Measurements from ENCODE around the gene POLR2A. TPM values are rescaled to one million over a fixed set of nuclear protein-coding genes. Genes with fewer than 3 reads are reported as not detected.

The POLR2A gene
- total and polyA plus RNA-seq, 8 donors, result 24.5 to 83.6 (median 53.8) TPM

- Histone ChIP-seq H3K4me3 (no peak overlapping the region), H3K4me1 (peaks cover 0 to 11% (median 4%) of the 10 kb centered on the region in 3 donors), H3K9me3 (no peaks in the 10 kb centered on the region), H3K36me3 (peaks cover 0 to 26% (median 25%) of the 10 kb centered on the region in 3 donors), H3K27ac (no peak overlapping the region), H3K27me3 (no peaks in the 10 kb centered on the region)
- no peak for TF ChIP-seq CTCF (IDR thresholded peaks at IDR 0.05)
- intact Hi-C loops (cut with DNase I), result no loop called here
- 88 to 90% methylated on average over 3 of the region's 3 CpGs for WGBS, 2 donors
- no peak for ATAC-seq
- no peak for FAIRE-seq
- DNase-seq, result no peak
These were observed 9.8 kb downstream of the POLR2A start for GRCh38 chr17:7493941-7494340.

GRCh38 chr17:7495906-7496434 is 11.8 kb downstream of the POLR2A start:
- ATAC-seq (no peak), DNase-seq (no peak), FAIRE-seq (no peak)
- no peaks in the 10 kb centered on the region for H3K27me3 ChIP-seq
- 89% methylated on average over 12 of the region's 12 CpGs for WGBS, 2 donors
- no peaks in the 10 kb centered on the region for H3K9me3 ChIP-seq
- no peaks in the 10 kb centered on the region for H3K4me1 ChIP-seq
- H3K36me3 ChIP-seq, result peaks cover 0 to 43% (median 42%) of the 10 kb centered on the region in 3 donors
- no peak overlapping the region for H3K4me3 ChIP-seq
- no peak overlapping the region for H3K27ac ChIP-seq
- TF ChIP-seq CTCF (IDR thresholded peaks at IDR 0.05), result no peak
- intact Hi-C loops (cut with DNase I), result no loop called here

GRCh38 chr17:7496470-7497183 is 12.5 kb downstream of the POLR2A start:
- Histone ChIP-seq H3K27ac (no peak overlapping the region), H3K4me1 (no peaks in the 10 kb centered on the region), H3K4me3 (no peak overlapping the region), H3K9me3 (no peaks in the 10 kb centered on the region), H3K36me3 (peaks cover 2 to 50% (median 49%) of the 10 kb centered on the region in 3 donors), H3K27me3 (no peaks in the 10 kb centered on the region)
- TF ChIP-seq CTCF (IDR thresholded peaks at IDR 0.05), result no peak
- DNase-seq (no peak), FAIRE-seq (no peak), ATAC-seq (no peak)
- WGBS, 2 donors, result 90 to 91% methylated on average over 20 of the region's 20 CpGs
- intact Hi-C loops (cut with DNase I), result no loop called here

DNA sequence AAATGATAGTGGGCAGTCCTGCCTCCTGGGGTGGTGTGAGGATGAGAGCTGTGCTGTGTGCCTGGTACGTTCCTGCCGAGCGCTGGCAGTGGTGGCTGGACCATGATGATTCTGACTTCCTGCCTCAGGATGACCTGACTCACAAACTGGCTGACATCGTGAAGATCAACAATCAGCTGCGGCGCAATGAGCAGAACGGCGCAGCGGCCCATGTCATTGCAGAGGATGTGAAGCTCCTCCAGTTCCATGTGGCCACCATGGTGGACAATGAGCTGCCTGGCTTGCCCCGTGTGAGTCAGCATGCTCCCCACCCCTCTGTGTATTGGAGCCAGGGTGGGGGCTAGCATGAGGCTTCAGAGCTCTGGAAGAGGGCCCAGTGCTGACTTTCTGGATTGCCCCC is 13.1 kb downstream of the POLR2A start:
- ATAC-seq, result no peak
- TF ChIP-seq CTCF (IDR thresholded peaks at IDR 0.05), result no peak
- intact Hi-C loops (cut with DNase I), result no loop called here
- H3K36me3 ChIP-seq, result peaks cover 8 to 56% (median 54%) of the 10 kb centered on the region in 3 donors
- DNase-seq, result no peak
- no peak for FAIRE-seq
- no peaks in the 10 kb centered on the region for H3K9me3 ChIP-seq
- no peak overlapping the region for H3K4me3 ChIP-seq
- H3K27me3 ChIP-seq, result no peaks in the 10 kb centered on the region
- no peaks in the 10 kb centered on the region for H3K4me1 ChIP-seq
- WGBS, 2 donors, result 87 to 89% methylated on average over 10 of the region's 10 CpGs
- H3K27ac ChIP-seq, result no peak overlapping the region

- DNase-seq (peak in 1 of 6 donors; percentile 4), ATAC-seq (no peak), FAIRE-seq (no peak)
- peaks cover 9 to 60% (median 58%) of the 10 kb centered on the region in 3 donors for H3K36me3 ChIP-seq
- no peak overlapping the region for H3K27ac ChIP-seq
- 91 to 94% methylated on average over 14 of the region's 14 CpGs for WGBS, 2 donors
- no peak overlapping the region for H3K4me3 ChIP-seq
- intact Hi-C loops (cut with DNase I), result no loop called here
- no peak for TF ChIP-seq CTCF (IDR thresholded peaks at IDR 0.05)
- H3K9me3 ChIP-seq, result no peaks in the 10 kb centered on the region
- H3K4me1 ChIP-seq, result no peaks in the 10 kb centered on the region
- H3K27me3 ChIP-seq, result no peaks in the 10 kb centered on the region
These were observed 13.5 kb downstream of the POLR2A start for GRCh38 chr17:7497636-7498035.

Measured in pancreas (tissue), 10 donors.